ENCODE measurements around the gene DOHH. TPM values are rescaled to one million over a fixed set of nuclear protein-coding genes. Genes with fewer than 3 reads are reported as not detected.
A peak's percentile ranks its signal among the peaks of the same experiment; 100 is the strongest.

The DOHH gene
- polyA plus RNA-seq, 2 of the 4 experiments (the other 2 are of a cell fraction) = 4.6 to 13.3 TPM

DNA sequence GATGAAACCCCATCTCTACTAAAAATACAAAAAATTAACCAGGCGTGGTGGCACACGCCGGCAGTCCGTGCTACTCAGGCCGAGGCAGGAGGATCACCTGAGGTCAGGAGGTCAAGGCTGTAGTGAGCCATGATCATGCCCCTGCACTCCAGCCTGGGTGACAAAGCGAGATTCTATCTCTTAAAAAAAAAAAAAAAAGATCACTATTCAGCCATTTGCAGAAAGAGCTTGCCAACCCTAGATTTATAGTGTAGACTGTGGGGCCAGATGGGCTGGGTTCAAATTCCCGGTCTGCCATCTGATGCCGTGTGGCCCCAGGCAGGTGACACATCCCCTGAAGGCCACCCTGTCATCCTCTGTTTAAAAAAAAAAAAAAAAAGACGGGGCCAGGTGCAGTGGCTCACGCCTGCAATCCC lies 49.0 kb downstream of the DOHH start:
- DNase-seq (ENCODE audit: low read depth in 1 of 2, low spot score in 1 of 2) (peak in 1 of 2 experiments; percentile 76), ATAC-seq (peak in 1 of 2 experiments; percentile 46; a peak in 2 of 6 replicates), FAIRE-seq (no peak)
- ChIA-PET POLR2A (interaction anchor here (1.0 kb wide), 1 partner anchor 18 kb away, joined by 3 read pairs; no protein-coding TSS in a partner anchor), CTCF (interaction anchor here (0.7 to 1.4 kb wide), 5 partner anchors 9 to 590 kb away, joined by 3 to 6 read pairs (median 3); no protein-coding TSS in a partner anchor)
- H3K9me3 ChIP-seq = no peaks in the 10 kb centered on the region
- H3K4me3 ChIP-seq = no peak overlapping the region
- 25% methylated on average over 10 of the region's 10 CpGs for WGBS (ENCODE audit: missing lambda C conversion rate)
- peak overlapping the region; percentile 64 for H3K4me2 ChIP-seq
- peak overlapping the region; percentile 91 for H3K27ac ChIP-seq
- TF ChIP-seq BHLHE40 (IDR thresholded peaks at IDR 0.05; ENCODE audit: low read depth, low read length) (0 out of 2 replicates have a peak, but pooled peaks have one; percentile 3), RAD21 (conservative IDR thresholded peaks at IDR 0.05 in 1 of 2, IDR thresholded peaks at IDR 0.05 in 1 of 2) (no peak), POLR2AphosphoS2 (conservative IDR thresholded peaks at IDR 0.05; ENCODE audit: low read length) (no peak), RNF2 (IDR thresholded peaks at IDR 0.05; ENCODE audit: borderline replicate concordance, low read depth) (no peak), SMC3 (IDR thresholded peaks at IDR 0.05) (no peak), CHD4 (IDR thresholded peaks at IDR 0.05; ENCODE audit: borderline replicate concordance) (no peak), SREBF2 (IDR thresholded peaks at IDR 0.05) (no peak), FOSB (CRISPR knock-in tag; IDR thresholded peaks at IDR 0.05) (no peak)
- peaks cover 31% of the 10 kb centered on the region for H3K4me1 ChIP-seq

DNA sequence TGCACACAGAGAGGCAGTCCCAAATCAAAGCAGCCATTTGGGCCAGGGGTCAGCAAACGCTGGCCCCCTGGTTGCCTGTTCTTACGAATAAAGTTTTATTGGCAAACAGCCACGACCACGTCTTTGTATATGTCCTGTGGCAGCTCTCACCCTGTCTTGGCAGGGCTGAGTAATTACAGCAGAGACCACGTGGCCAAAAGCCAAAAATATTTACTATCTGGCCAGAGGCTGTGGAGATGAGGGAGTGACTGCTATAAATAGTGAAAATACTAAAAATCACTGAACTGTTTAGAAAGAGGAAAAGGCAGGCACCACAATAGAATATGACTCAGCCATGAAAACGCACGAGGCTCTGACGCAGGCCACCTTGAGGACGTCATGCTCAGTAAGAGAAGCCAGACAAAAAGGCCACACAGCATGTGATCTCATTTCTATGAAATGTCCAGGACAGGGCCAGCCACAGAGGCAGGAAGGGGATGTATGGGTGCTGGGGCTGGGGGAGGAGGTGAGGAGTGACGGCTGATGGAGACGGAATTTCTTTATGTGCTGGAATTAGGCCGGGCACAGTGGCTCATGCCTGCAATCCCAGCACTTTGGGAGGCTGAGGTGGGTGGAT lies 49.6 kb downstream of the DOHH start:
- 1% methylated on average over 12 of the region's 12 CpGs for WGBS (ENCODE audit: missing lambda C conversion rate)
- ATAC-seq (peak; percentile 91 to 96), DNase-seq (ENCODE audit: low read depth in 1 of 2, low spot score in 1 of 2) (peak; percentile 67 to 98), FAIRE-seq (peak; percentile 54)
- ChIA-PET CTCF (interaction anchor here (0.7 to 2.5 kb wide), 6 partner anchors 10 to 589 kb away, joined by 3 to 7 read pairs (median 3); no protein-coding TSS in a partner anchor), POLR2A (interaction anchor here (1.0 kb wide), 1 partner anchor 18 kb away, joined by 3 read pairs; no protein-coding TSS in a partner anchor)
- peaks cover 25% of the 10 kb centered on the region for H3K4me1 ChIP-seq
- peak overlapping the region; percentile 91 for H3K27ac ChIP-seq
- H3K4me2 ChIP-seq = peak overlapping the region; percentile 64
- no peak overlapping the region for H3K4me3 ChIP-seq
- H3K9me3 ChIP-seq = no peaks in the 10 kb centered on the region
- TF ChIP-seq RAD21 (conservative IDR thresholded peaks at IDR 0.05 in 1 of 2, IDR thresholded peaks at IDR 0.05 in 1 of 2) (peak in 1 of 2 experiments; percentile 40; a peak in 2 of 5 replicates), MYC (IDR thresholded peaks at IDR 0.05; ENCODE audit: borderline replicate concordance, low read length) (peak; percentile 90), ZSCAN20 (CRISPR knock-in tag; IDR thresholded peaks at IDR 0.05) (no peak), RCOR1 (IDR thresholded peaks at IDR 0.05; ENCODE audit: low read depth, low read length) (no peak), GATA3 (IDR thresholded peaks at IDR 0.05; ENCODE audit: borderline replicate concordance) (peak; percentile 86; the same call in 1 of the 2 replicates), HDAC2 (IDR thresholded peaks at IDR 0.05) (no peak), NR3C1 (IDR thresholded peaks at IDR 0.05) (no peak), PBX3 (IDR thresholded peaks at IDR 0.05) (no peak; the same call in 1 of the 2 replicates), HOXB5 (CRISPR knock-in tag; IDR thresholded peaks at IDR 0.05) (peak; percentile 87), BHLHE40 (IDR thresholded peaks at IDR 0.05; ENCODE audit: low read depth, low read length) (no peak), HOXB13 (CRISPR knock-in tag; IDR thresholded peaks at IDR 0.05; ENCODE audit: low read depth) (0 out of 2 replicates have a peak, but pooled peaks have one; percentile 5), EHF (CRISPR knock-in tag; IDR thresholded peaks at IDR 0.05) (no peak), RFX5 (IDR thresholded peaks at IDR 0.05) (no peak), RNF2 (IDR thresholded peaks at IDR 0.05; ENCODE audit: borderline replicate concordance, low read depth) (no peak), MAFK (IDR thresholded peaks at IDR 0.05; ENCODE audit: partially characterized antibody) (peak; percentile 34), CBX8 (IDR thresholded peaks at IDR 0.05) (no peak), FOXS1 (CRISPR knock-in tag; IDR thresholded peaks at IDR 0.05) (no peak), CHD4 (IDR thresholded peaks at IDR 0.05; ENCODE audit: borderline replicate concordance) (no peak), MAZ (IDR thresholded peaks at IDR 0.05; ENCODE audit: borderline replicate concordance, low read depth, low read length) (no peak), ZFP36 (IDR thresholded peaks at IDR 0.05; ENCODE audit: borderline replicate concordance, partially characterized antibody) (no peak), FOSB (CRISPR knock-in tag; IDR thresholded peaks at IDR 0.05) (0 out of 2 replicates have a peak, but pooled peaks have one; percentile 29), EP300 (IDR thresholded peaks at IDR 0.05) (peak; percentile 89 to 93), POLR2A (IDR thresholded peaks at IDR 0.05; ENCODE audit: low read length) (no peak), KDM1A (IDR thresholded peaks at IDR 0.05; ENCODE audit: low read depth) (no peak), NPAS2 (CRISPR knock-in tag; IDR thresholded peaks at IDR 0.05; ENCODE audit: borderline replicate concordance) (no peak), JUN (IDR thresholded peaks at IDR 0.05) (peak; percentile 95; a peak in 4 of 5 replicates), PHF8 (IDR thresholded peaks at IDR 0.05; ENCODE audit: borderline replicate concordance, low read depth) (no peak)
- TF ChIP-seq, protein P1, sequence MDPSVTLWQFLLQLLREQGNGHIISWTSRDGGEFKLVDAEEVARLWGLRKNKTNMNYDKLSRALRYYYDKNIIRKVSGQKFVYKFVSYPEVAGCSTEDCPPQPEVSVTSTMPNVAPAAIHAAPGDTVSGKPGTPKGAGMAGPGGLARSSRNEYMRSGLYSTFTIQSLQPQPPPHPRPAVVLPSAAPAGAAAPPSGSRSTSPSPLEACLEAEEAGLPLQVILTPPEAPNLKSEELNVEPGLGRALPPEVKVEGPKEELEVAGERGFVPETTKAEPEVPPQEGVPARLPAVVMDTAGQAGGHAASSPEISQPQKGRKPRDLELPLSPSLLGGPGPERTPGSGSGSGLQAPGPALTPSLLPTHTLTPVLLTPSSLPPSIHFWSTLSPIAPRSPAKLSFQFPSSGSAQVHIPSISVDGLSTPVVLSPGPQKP (IDR thresholded peaks at IDR 0.05; ENCODE audit: low read depth, low read length) = no peak
- TF ChIP-seq, protein P2, sequence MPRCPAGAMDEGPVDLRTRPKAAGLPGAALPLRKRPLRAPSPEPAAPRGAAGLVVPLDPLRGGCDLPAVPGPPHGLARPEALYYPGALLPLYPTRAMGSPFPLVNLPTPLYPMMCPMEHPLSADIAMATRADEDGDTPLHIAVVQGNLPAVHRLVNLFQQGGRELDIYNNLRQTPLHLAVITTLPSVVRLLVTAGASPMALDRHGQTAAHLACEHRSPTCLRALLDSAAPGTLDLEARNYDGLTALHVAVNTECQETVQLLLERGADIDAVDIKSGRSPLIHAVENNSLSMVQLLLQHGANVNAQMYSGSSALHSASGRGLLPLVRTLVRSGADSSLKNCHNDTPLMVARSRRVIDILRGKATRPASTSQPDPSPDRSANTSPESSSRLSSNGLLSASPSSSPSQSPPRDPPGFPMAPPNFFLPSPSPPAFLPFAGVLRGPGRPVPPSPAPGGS (IDR thresholded peaks at IDR 0.05) = peak; percentile 85; the same call in 2 of the 3 replicates
- TF ChIP-seq, protein P3, sequence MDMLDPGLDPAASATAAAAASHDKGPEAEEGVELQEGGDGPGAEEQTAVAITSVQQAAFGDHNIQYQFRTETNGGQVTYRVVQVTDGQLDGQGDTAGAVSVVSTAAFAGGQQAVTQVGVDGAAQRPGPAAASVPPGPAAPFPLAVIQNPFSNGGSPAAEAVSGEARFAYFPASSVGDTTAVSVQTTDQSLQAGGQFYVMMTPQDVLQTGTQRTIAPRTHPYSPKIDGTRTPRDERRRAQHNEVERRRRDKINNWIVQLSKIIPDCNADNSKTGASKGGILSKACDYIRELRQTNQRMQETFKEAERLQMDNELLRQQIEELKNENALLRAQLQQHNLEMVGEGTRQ (IDR thresholded peaks at IDR 0.05) = peak; percentile 85

Data from A549 (cell line).